NCI-H446 treated with DMSO at 0.1 percent for 48 hours (cell line): ENCODE measurements around the gene SMG9.

Source experiments
- DNase-seq: peaks from one replicate; lab custom pipeline; 2025; lab: John Stamatoyannopoulos, UW

The SMG9 gene

GRCh38 chr19:43755256-43755801 is 567 bp upstream of the SMG9 start:
- peak; percentile 74 for DNase-seq

- no peak for DNase-seq
These were observed 584 bp downstream of the SMG9 start for GRCh38 chr19:43754253-43754502.

GRCh38 chr19:43752287-43752875 is 2.4 kb downstream of the SMG9 start:
- DNase-seq: no peak

GRCh38 chr19:43751466-43752220 is 3.1 kb downstream of the SMG9 start:
- no peak for DNase-seq

- DNase-seq: no peak
These were observed 4.9 kb downstream of the SMG9 start for GRCh38 chr19:43749898-43750297.

GRCh38 chr19:43749152-43749551 is 5.6 kb downstream of the SMG9 start:
- DNase-seq: no peak

GRCh38 chr19:43748685-43749084 is 6.1 kb downstream of the SMG9 start:
- DNase-seq: no peak

- no peak for DNase-seq
These were observed 6.6 kb downstream of the SMG9 start for GRCh38 chr19:43748205-43748594.

- no peak for DNase-seq
These were observed 7.1 kb downstream of the SMG9 start for GRCh38 chr19:43747557-43748204.

GRCh38 chr19:43743059-43743458 is 11.7 kb downstream of the SMG9 start:
- DNase-seq: no peak

- no peak for DNase-seq
These were observed 13.5 kb downstream of the SMG9 start for GRCh38 chr19:43741075-43741825.

GRCh38 chr19:43739439-43740235 is 15.1 kb downstream of the SMG9 start:
- no peak for DNase-seq

- no peak for DNase-seq
These were observed 16.0 kb downstream of the SMG9 start for GRCh38 chr19:43738780-43739211.

GRCh38 chr19:43735957-43736356 is 18.8 kb downstream of the SMG9 start:
- DNase-seq: no peak

- DNase-seq: no peak
These were observed 19.7 kb downstream of the SMG9 start for GRCh38 chr19:43735013-43735412.

- DNase-seq: no peak
These were observed 22.9 kb downstream of the SMG9 start for GRCh38 chr19:43731846-43732245.

- DNase-seq: no peak
These were observed 23.4 kb downstream of the SMG9 start for GRCh38 chr19:43731346-43731745.

GRCh38 chr19:43729919-43730318 is 24.8 kb downstream of the SMG9 start:
- DNase-seq: no peak

GRCh38 chr19:43727593-43727853 is 27.2 kb downstream of the SMG9 start:
- DNase-seq: no peak

GRCh38 chr19:43726736-43727592 is 27.8 kb downstream of the SMG9 start:
- no peak for DNase-seq

- DNase-seq: no peak
These were observed 29.3 kb downstream of the SMG9 start for GRCh38 chr19:43725468-43725867.
